Large intestine (tissue), 3 donors: Measurements from ENCODE around the gene PRSS33. TPM values are rescaled to one million over a fixed set of nuclear protein-coding genes. Genes with fewer than 3 reads are reported as not detected.

Experiments used
- DNase-seq, 2 donors: peaks; one replicate each; pipeline versions ENCODE4 v3.0.0 to v3.0.0-alpha.2; 2013
- H3K27ac ChIP-seq: one replicate; pipeline ENCODE4 v1.5.1; 2013; ENCODE audit warnings: low read length
- H3K27me3 ChIP-seq: 2 replicates; pipeline ENCODE4 v1.6.1; 2013; ENCODE audit warnings: low read length; ENCODE audit not compliant: control insufficient read depth, insufficient read depth
- H3K36me3 ChIP-seq: 2 replicates; pipeline ENCODE4 v1.6.1; 2013; ENCODE audit warnings: low read length; ENCODE audit not compliant: control insufficient read depth, insufficient read depth
- H3K4me1 ChIP-seq: one replicate; pipeline ENCODE4 v1.6.1; 2013; ENCODE audit warnings: low read length; ENCODE audit not compliant: control insufficient read depth, insufficient read depth
- H3K4me3 ChIP-seq: one replicate; pipeline ENCODE4 v1.5.1; 2013; ENCODE audit warnings: low read length
- H3K9me3 ChIP-seq: one replicate; pipeline ENCODE4 v1.6.1; 2013; ENCODE audit warnings: mild to moderate bottlenecking, low read depth, low read length, moderate library complexity; ENCODE audit not compliant: control insufficient read depth
- WGBS: methylation state at CpG from one replicate; pipeline ENCODE4 v1.1.5; 2013; ENCODE audit warnings: low lambda C conversion rate; ENCODE audit not compliant: insufficient coverage; 5-methylcytosine and 5-hydroxymethylcytosine counted together
- polyA plus RNA-seq: library from polyadenylated mRNA; unstranded; fragments of 120-200 nt; gene quantifications from one replicate; pipeline ENCODE4 v1.2.1, GENCODE V29; 2013

Gene PRSS33
- polyA plus RNA-seq, 1 donor: 0.13 TPM

- H3K4me3 ChIP-seq: no peak overlapping the region
- no peak for DNase-seq
- no peaks in the 10 kb centered on the region for H3K36me3 ChIP-seq
- no peak overlapping the region for H3K27ac ChIP-seq
- H3K27me3 ChIP-seq: no peaks in the 10 kb centered on the region
- H3K4me1 ChIP-seq: peaks cover 14% of the 10 kb centered on the region
- peaks cover 12% of the 10 kb centered on the region for H3K9me3 ChIP-seq
- WGBS: no CpG with 5 or more reads among the region's 6 CpGs
These were observed 37.4 kb downstream of the PRSS33 start for GRCh38 chr16:2749936-2750335.

DNA sequence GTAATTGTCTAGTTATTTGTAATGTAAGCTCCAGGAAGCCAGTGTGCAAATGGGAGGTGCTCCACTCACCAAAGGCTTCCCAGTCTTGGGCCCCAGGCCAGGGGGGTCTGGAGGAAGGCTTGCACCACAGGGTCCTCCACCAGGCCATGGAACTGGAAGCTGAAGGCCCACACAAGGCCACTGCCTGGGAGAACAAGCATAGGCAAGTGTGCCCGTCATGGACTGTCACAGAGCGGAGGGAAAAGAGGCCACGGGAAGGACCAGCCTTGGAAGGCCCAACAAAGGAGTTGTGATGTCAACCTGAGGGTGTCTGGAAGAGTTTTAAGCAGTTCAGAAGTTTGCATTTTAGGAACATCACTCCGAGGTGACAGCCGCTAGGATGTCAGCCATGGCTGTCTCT lies 37.9 kb downstream of the PRSS33 start:
- no peak for DNase-seq
- H3K27ac ChIP-seq: no peak overlapping the region
- no CpG with 5 or more reads among the region's 5 CpGs for WGBS
- H3K9me3 ChIP-seq: peaks cover 12% of the 10 kb centered on the region
- H3K27me3 ChIP-seq: no peaks in the 10 kb centered on the region
- H3K4me3 ChIP-seq: no peak overlapping the region
- H3K36me3 ChIP-seq: no peaks in the 10 kb centered on the region
- peaks cover 10% of the 10 kb centered on the region for H3K4me1 ChIP-seq

DNA sequence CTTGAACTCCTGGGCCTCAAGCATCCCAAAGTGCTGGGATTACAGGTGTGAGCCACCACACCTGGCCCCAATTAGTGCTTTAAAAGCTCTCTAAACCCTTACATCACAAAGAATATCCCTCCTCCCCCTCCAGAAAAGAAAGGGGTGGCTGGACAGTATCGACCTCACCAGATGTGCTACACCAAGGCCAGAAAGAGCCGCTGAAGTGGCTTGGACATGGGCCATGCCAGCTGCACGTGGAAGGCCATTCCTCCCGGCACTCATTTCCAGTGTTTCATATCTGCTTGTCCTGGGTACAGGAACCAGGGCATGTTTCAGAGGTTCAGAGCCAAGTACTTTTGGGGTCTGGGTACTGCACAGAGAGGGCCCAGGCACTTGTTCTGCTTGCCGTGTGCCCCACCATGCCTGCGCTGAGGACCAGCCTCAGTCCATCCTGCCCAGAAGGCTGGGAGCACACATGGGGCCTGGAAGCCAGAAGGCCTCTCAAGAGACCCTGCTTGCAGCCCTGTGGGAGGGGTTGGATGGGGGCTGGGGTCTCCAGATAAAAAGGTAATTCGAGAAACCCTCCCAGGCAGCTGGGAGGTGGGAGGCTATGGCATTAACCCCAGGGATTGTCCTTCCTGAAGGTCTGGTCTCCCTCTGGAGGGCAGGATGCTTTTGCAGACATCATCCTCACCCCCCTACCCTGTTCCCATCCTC lies 38.5 kb downstream of the PRSS33 start:
- no peak for DNase-seq
- H3K36me3 ChIP-seq: no peaks in the 10 kb centered on the region
- H3K27ac ChIP-seq: no peak overlapping the region
- peaks cover 12% of the 10 kb centered on the region for H3K9me3 ChIP-seq
- H3K4me3 ChIP-seq: no peak overlapping the region
- no peaks in the 10 kb centered on the region for H3K27me3 ChIP-seq
- no CpG with 5 or more reads among the region's 7 CpGs for WGBS
- peaks cover 8% of the 10 kb centered on the region for H3K4me1 ChIP-seq

GRCh38 chr16:2745961-2746360 lies 41.4 kb downstream of the PRSS33 start:
- no peaks in the 10 kb centered on the region for H3K36me3 ChIP-seq
- no peaks in the 10 kb centered on the region for H3K4me1 ChIP-seq
- no peak overlapping the region for H3K4me3 ChIP-seq
- WGBS: no CpG with 5 or more reads among the region's 9 CpGs
- DNase-seq: no peak
- H3K27ac ChIP-seq: no peak overlapping the region
- no peaks in the 10 kb centered on the region for H3K27me3 ChIP-seq
- H3K9me3 ChIP-seq: peaks cover under 1% of the 10 kb centered on the region

- DNase-seq: no peak
- H3K36me3 ChIP-seq: no peaks in the 10 kb centered on the region
- H3K27ac ChIP-seq: no peak overlapping the region
- no peaks in the 10 kb centered on the region for H3K27me3 ChIP-seq
- H3K4me1 ChIP-seq: no peaks in the 10 kb centered on the region
- no peak overlapping the region for H3K4me3 ChIP-seq
- H3K9me3 ChIP-seq: no peaks in the 10 kb centered on the region
- WGBS: no CpG with 5 or more reads among the region's 15 CpGs
These were observed 42.1 kb downstream of the PRSS33 start for GRCh38 chr16:2745116-2745890.

DNA sequence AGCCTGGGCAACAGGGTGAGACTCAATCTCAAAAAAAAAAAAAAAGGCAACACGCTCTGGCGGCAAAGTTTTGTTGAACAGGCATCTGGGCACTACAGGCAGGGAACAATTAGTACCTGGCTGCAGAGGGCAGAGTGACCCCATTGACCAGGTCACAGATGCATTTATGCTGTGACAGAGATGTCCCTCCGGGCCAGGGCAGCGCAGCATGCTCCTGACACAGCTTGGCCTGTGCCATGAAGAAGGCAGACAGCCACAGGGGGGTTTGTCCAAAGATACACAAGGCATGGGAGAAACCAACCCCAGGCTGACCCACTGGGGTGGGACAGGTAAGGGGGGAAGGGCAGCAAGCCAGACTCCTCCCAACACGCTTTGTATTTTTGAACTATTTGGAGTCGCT lies 42.6 kb downstream of the PRSS33 start:
- H3K4me1 ChIP-seq: no peaks in the 10 kb centered on the region
- no CpG with 5 or more reads among the region's 6 CpGs for whole genome bisulfite sequencing

GRCh38 chr16:2743007-2743810 lies 44.2 kb downstream of the PRSS33 start:
- WGBS: no CpG with 5 or more reads among the region's 19 CpGs
- Histone ChIP-seq H3K4me1 (peaks cover 12% of the 10 kb centered on the region), H3K9me3 (no peaks in the 10 kb centered on the region), H3K27me3 (no peaks in the 10 kb centered on the region), H3K4me3 (no peak overlapping the region), H3K36me3 (no peaks in the 10 kb centered on the region), H3K27ac (no peak overlapping the region)
- DNase-seq: no peak

More for the DNA sequence above, 42.6 kb downstream of the PRSS33 start:
- H3K36me3 ChIP-seq: no peaks in the 10 kb centered on the region
- no peaks in the 10 kb centered on the region for H3K9me3 ChIP-seq
- no peak for DNase-seq
- no peak overlapping the region for H3K4me3 ChIP-seq
- no peaks in the 10 kb centered on the region for H3K27me3 ChIP-seq
- H3K27ac ChIP-seq: no peak overlapping the region

GRCh38 chr16:2742323-2743006 lies 44.9 kb downstream of the PRSS33 start:
- DNase-seq: no peak

GRCh38 chr16:2741168-2741567 lies 46.2 kb downstream of the PRSS33 start:
- H3K27me3 ChIP-seq: no peaks in the 10 kb centered on the region
- H3K4me3 ChIP-seq: no peak overlapping the region
- H3K9me3 ChIP-seq: no peaks in the 10 kb centered on the region
- DNase-seq: no peak
- no CpG with 5 or more reads among the region's 4 CpGs for WGBS
- H3K4me1 ChIP-seq: peaks cover 12% of the 10 kb centered on the region
- H3K27ac ChIP-seq: no peak overlapping the region
- no peaks in the 10 kb centered on the region for H3K36me3 ChIP-seq

More at GRCh38 chr16:2742323-2743006, 44.9 kb downstream of the PRSS33 start:
- Histone ChIP-seq H3K36me3 (no peaks in the 10 kb centered on the region), H3K9me3 (no peaks in the 10 kb centered on the region), H3K4me1 (peaks cover 12% of the 10 kb centered on the region), H3K4me3 (no peak overlapping the region), H3K27me3 (no peaks in the 10 kb centered on the region), H3K27ac (no peak overlapping the region)
- no CpG with 5 or more reads among the region's 12 CpGs for WGBS

DNA sequence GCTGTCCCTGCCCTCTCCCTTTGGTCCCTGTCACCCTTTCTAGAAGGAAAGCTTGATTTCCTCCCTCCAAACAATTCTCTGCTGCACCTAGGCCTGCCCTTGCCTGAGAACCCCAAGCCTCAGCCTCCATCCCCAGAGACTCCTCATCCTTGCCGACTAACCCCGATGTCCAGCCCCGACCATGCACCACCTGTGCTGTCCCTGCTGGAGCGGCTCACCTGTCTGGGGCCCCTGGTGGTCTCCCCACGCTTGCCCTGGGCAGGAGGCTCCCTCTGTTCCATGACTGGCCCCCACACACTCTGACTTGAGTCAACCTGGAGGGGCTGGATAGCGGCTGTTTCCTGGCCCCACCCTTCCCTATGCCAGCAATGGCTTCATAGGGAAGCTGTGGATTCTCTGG lies 46.9 kb downstream of the PRSS33 start:
- no peaks in the 10 kb centered on the region for H3K27me3 ChIP-seq
- peaks cover 12% of the 10 kb centered on the region for H3K4me1 ChIP-seq
- H3K4me3 ChIP-seq: no peak overlapping the region
- WGBS: no CpG with 5 or more reads among the region's 6 CpGs
- H3K27ac ChIP-seq: no peak overlapping the region
- no peaks in the 10 kb centered on the region for H3K36me3 ChIP-seq
- no peak for DNase-seq
- H3K9me3 ChIP-seq: no peaks in the 10 kb centered on the region
